H9 (cell line): ENCODE data around the gene KCNMB3. TPM values are rescaled to one million over a fixed set of nuclear protein-coding genes. Genes with fewer than 3 reads are reported as not detected.
"Not testable (repeated sequence)": the region's sequence is repeated elsewhere in the genome, so short reads cannot be mapped to it uniquely, and the experiment has no call there.

ENCODE experiments used
- DNase-seq: peaks from one replicate; pipeline ENCODE4 v3.0.0-alpha.2; 2017
- H2AFZ ChIP-seq: one replicate; pipeline ENCODE4 v1.6.1; 2013; ENCODE audit warnings: mild to moderate bottlenecking, low read length, control low read depth, moderate library complexity
- H2AK5ac ChIP-seq: 2 replicates; pipeline ENCODE4 v1.6.1; 2013; ENCODE audit warnings: low read length, control low read depth, mixed read lengths; ENCODE audit not compliant: insufficient read length
- H2BK120ac ChIP-seq: one replicate; pipeline ENCODE4 v1.6.1; 2013; ENCODE audit warnings: low read depth, mild to moderate bottlenecking, low read length, control low read depth, inconsistent platforms; ENCODE audit not compliant: poor library complexity, severe bottlenecking
- H2BK12ac ChIP-seq: 2 replicates; pipeline ENCODE4 v1.6.1; 2013; ENCODE audit warnings: low read length, control low read depth, mixed read lengths, low read depth; ENCODE audit not compliant: insufficient read length
- H2BK15ac ChIP-seq: 2 replicates; pipeline ENCODE4 v1.6.1; 2013; ENCODE audit warnings: low read depth, low read length, control low read depth
- H2BK20ac ChIP-seq: one replicate; pipeline ENCODE4 v1.6.1; 2013; ENCODE audit warnings: low read depth, mild to moderate bottlenecking, low read length, control low read depth, inconsistent platforms; ENCODE audit not compliant: poor library complexity, severe bottlenecking
- H2BK5ac ChIP-seq: 2 replicates; pipeline ENCODE4 v1.6.1; 2013; ENCODE audit warnings: low read length, control low read depth, mixed read lengths; ENCODE audit not compliant: insufficient read length
- H3K14ac ChIP-seq: 2 replicates; pipeline ENCODE4 v1.6.1; 2013; ENCODE audit warnings: low read length, control low read depth; ENCODE audit not compliant: insufficient read depth
- H3K18ac ChIP-seq: 2 replicates; pipeline ENCODE4 v1.6.1; 2013; ENCODE audit warnings: low read depth, mild to moderate bottlenecking, mixed read lengths, low read length, control low read depth; ENCODE audit not compliant: insufficient read length
- H3K23ac ChIP-seq: 2 replicates; pipeline ENCODE4 v1.6.1; 2013; ENCODE audit warnings: low read length, control low read depth, mixed read lengths, low read depth; ENCODE audit not compliant: insufficient read length
- H3K23me2 ChIP-seq: 2 replicates; pipeline ENCODE4 v1.6.1; 2013; ENCODE audit warnings: low read depth, mild to moderate bottlenecking, mixed read lengths, low read length, control low read depth; ENCODE audit not compliant: insufficient read length, poor library complexity, severe bottlenecking
- H3K27ac ChIP-seq: 2 replicates; pipeline ENCODE4 v1.5.1; 2013; ENCODE audit warnings: low read length, control low read depth, mixed read lengths, low read depth; ENCODE audit not compliant: insufficient read length
- H3K27me3 ChIP-seq: 2 replicates; pipeline ENCODE4 v1.6.1; 2013; ENCODE audit warnings: low read length, control low read depth, inconsistent platforms; ENCODE audit not compliant: insufficient read depth
- H3K4ac ChIP-seq: 2 replicates; pipeline ENCODE4 v1.6.1; 2013; ENCODE audit warnings: low read depth, mild to moderate bottlenecking, control low read depth, inconsistent platforms, low read length, moderate library complexity
- H3K4me1 ChIP-seq: 2 replicates; pipeline ENCODE4 v1.6.1; 2013; ENCODE audit warnings: low read length, control low read depth, inconsistent platforms; ENCODE audit not compliant: insufficient read depth
- H3K4me2 ChIP-seq: 2 replicates; pipeline ENCODE4 v1.6.1; 2013; ENCODE audit warnings: low read length, control low read depth, mixed read lengths; ENCODE audit not compliant: insufficient read length, insufficient read depth
- H3K56ac ChIP-seq: 2 replicates; pipeline ENCODE4 v1.6.1; 2013; ENCODE audit warnings: low read depth, mild to moderate bottlenecking, mixed read lengths, low read length, control low read depth; ENCODE audit not compliant: insufficient read length
- H3K79me1 ChIP-seq: 2 replicates; pipeline ENCODE4 v1.6.1; 2013; ENCODE audit warnings: low read depth, mild to moderate bottlenecking, moderate library complexity, low read length, control low read depth, inconsistent platforms; ENCODE audit not compliant: insufficient read depth, poor library complexity, severe bottlenecking
- H3K79me2 ChIP-seq: 2 replicates; pipeline ENCODE4 v1.6.1; 2013; ENCODE audit warnings: low read length, control low read depth, inconsistent platforms; ENCODE audit not compliant: insufficient read depth
- H3K9ac ChIP-seq: 2 replicates; pipeline ENCODE4 v1.6.1; 2013; ENCODE audit warnings: low read length, control low read depth, mixed read lengths; ENCODE audit not compliant: insufficient read length; ENCODE audit errors: extremely low read depth
- H3K9me3 ChIP-seq: one replicate; pipeline ENCODE4 v1.6.1; 2013; ENCODE audit warnings: low read depth, low read length, inconsistent platforms; ENCODE audit not compliant: control insufficient read depth
- H3T11ph ChIP-seq: one replicate; pipeline ENCODE4 v1.6.1; 2013; ENCODE audit warnings: mild to moderate bottlenecking, low read length, control low read depth, inconsistent platforms
- H4K20me1 ChIP-seq: one replicate; pipeline ENCODE4 v1.6.1; 2013; ENCODE audit not compliant: control insufficient read depth, insufficient read length, insufficient read depth
- H4K5ac ChIP-seq: 2 replicates; pipeline ENCODE4 v1.6.1; 2013; ENCODE audit warnings: low read depth, mild to moderate bottlenecking, mixed read lengths, low read length, control low read depth; ENCODE audit not compliant: insufficient read length
- H4K8ac ChIP-seq: replicated peaks from 2 replicates; pipeline ENCODE4 v1.6.1; 2013; ENCODE audit warnings: low read length, control low read depth, mixed read lengths, low read depth; ENCODE audit not compliant: insufficient read length
- H4K91ac ChIP-seq: 2 replicates; pipeline ENCODE4 v1.6.1; 2013; ENCODE audit warnings: low read depth, mild to moderate bottlenecking, moderate library complexity, mixed read lengths, low read length, control low read depth; ENCODE audit not compliant: insufficient read length
- H3K27ac Mint-ChIP-seq, 3 experiments: 2 replicates in 2 of 3; 3 replicates in 1 of 3; pipeline ENCODE4 v1.8.0; 2020 to 2021; ENCODE audit warnings: mixed read lengths in 3 of 3, mild to moderate bottlenecking in 1 of 3, moderate library complexity in 1 of 3
- H3K27me3 Mint-ChIP-seq: 2 replicates; pipeline ENCODE4 v1.8.0; 2021; ENCODE audit warnings: low read depth, mild to moderate bottlenecking, moderate library complexity, mixed read lengths
- H3K36me3 Mint-ChIP-seq, 3 experiments: 2 replicates in 2 of 3; 3 replicates in 1 of 3; pipeline ENCODE4 v1.8.0; 2020 to 2021; ENCODE audit warnings: low read depth in 3 of 3, mixed read lengths in 3 of 3; ENCODE audit not compliant: insufficient read depth in 1 of 3
- H3K4me1 Mint-ChIP-seq, 2 experiments: 2 replicates each; pipeline ENCODE4 v1.8.0; 2020; ENCODE audit warnings: mixed read lengths in 2 of 2
- H3K4me3 Mint-ChIP-seq, 2 experiments: 2 replicates in 1 of 2; 3 replicates in 1 of 2; pipeline ENCODE4 v1.8.0; 2020 to 2021; ENCODE audit warnings: mild to moderate bottlenecking in 2 of 2, mixed read lengths in 2 of 2, moderate library complexity in 1 of 2
- H3K9me3 Mint-ChIP-seq, 2 experiments: 2 replicates in 1 of 2; 3 replicates in 1 of 2; pipeline ENCODE4 v1.8.0; 2020; ENCODE audit warnings: mild to moderate bottlenecking in 2 of 2, mixed read lengths in 2 of 2, moderate library complexity in 1 of 2
- CTCF ChIP-seq: fragments of 200-600 bp; sonication (generic); conservative IDR thresholded peaks from 3 replicates; pipeline ENCODE4 v1.8.0; 2021; ENCODE audit warnings: antibody characterized with exemption, mild to moderate bottlenecking
- WGBS: extraction: QIAGEN DNeasy Blood & Tissue Kit; methylation state at CpG from one replicate; pipeline ENCODE4 v1.1.7; 2013; ENCODE audit warnings: missing lambda C conversion rate, low lambda C conversion rate, mixed read lengths; ENCODE audit not compliant: insufficient read length; ENCODE audit errors: extremely low coverage; 5-methylcytosine and 5-hydroxymethylcytosine counted together
- total RNA-seq: library from RNA; stranded (reverse); gene quantifications from 2 replicates; pipeline ENCODE4 v1.2.1, GENCODE V29; 2021

The KCNMB3 gene
- total RNA-seq, 1 experiment from 2014 or later: 1.6 TPM

- no peak overlapping the region for H2BK5ac ChIP-seq
- no peak overlapping the region for H3K4me2 ChIP-seq
- H3K14ac ChIP-seq: no peak overlapping the region
- H3K27me3 ChIP-seq: no peaks in the 10 kb centered on the region
- Mint-ChIP-seq H3K4me1 (peaks cover 0 to 2% of the 10 kb centered on the region in 2 experiments; a peak in 1 of 4 replicates), H3K27ac (no peak overlapping the region), H3K27me3 (peaks cover 30% of the 10 kb centered on the region), H3K9me3 (peaks cover 8 to 20% of the 10 kb centered on the region in 2 experiments; a peak in 4 of 5 replicates), H3K4me3 (no peak overlapping the region), H3K36me3 (peaks cover 7 to 27% (median 24%) of the 10 kb centered on the region in 3 experiments; a peak in 6 of 7 replicates)
- no peak overlapping the region for H3K23ac ChIP-seq
- H4K5ac ChIP-seq: no peak overlapping the region
- H4K8ac ChIP-seq: no peak overlapping the region
- no peak overlapping the region for H3K56ac ChIP-seq
- H3K18ac ChIP-seq: no peak overlapping the region
- DNase-seq: no peak
- no peak overlapping the region for H2BK20ac ChIP-seq
- H2BK12ac ChIP-seq: no peak overlapping the region
- H3K27ac ChIP-seq: no peak overlapping the region
- WGBS: no CpG with 5 or more reads among the region's 5 CpGs
- H3T11ph ChIP-seq: no peak overlapping the region
- H4K91ac ChIP-seq: no peak overlapping the region
- H2BK120ac ChIP-seq: no peak overlapping the region
- no peak for TF ChIP-seq CTCF
- H3K4me1 ChIP-seq: no peaks in the 10 kb centered on the region
- no peaks in the 10 kb centered on the region for H3K9me3 ChIP-seq
- H3K79me2 ChIP-seq: no peaks in the 10 kb centered on the region
- H2AFZ ChIP-seq: no peak overlapping the region
- H3K9ac ChIP-seq: no peak overlapping the region
- no peaks in the 10 kb centered on the region for H3K79me1 ChIP-seq
- H3K23me2 ChIP-seq: peaks cover 4% of the 10 kb centered on the region
- no peak overlapping the region for H2AK5ac ChIP-seq
- no peaks in the 10 kb centered on the region for H4K20me1 ChIP-seq
- no peak overlapping the region for H3K4ac ChIP-seq
- no peak overlapping the region for H2BK15ac ChIP-seq
Measured at GRCh38 chr3:179258820-179259219, 7.9 kb upstream of the KCNMB3 start.

DNA sequence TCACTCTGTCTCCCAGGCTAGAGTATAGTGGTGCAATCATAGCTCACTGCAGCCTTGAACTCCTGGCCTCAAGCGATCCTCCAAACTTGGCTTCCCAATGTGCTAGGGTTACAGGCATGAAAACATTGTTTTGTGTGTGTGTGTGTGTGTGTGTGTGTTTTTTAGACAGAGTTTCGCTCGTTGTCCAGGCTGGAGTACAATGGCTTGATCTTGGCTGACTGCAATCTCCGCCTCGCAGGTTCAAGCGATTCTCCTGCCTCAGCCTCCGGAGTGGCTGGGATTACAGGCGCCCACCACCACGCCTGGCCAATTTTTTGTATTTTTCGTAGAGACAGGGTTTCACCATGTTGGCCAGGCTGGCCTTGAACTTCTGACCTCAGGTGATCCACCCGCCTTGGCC is 6.8 kb upstream of the KCNMB3 start:
- not testable (repeated sequence) for DNase-seq, H4K20me1 ChIP-seq, H2BK5ac ChIP-seq, H2AK5ac ChIP-seq, H3T11ph ChIP-seq, H2BK120ac ChIP-seq, H3K4ac ChIP-seq, H3K79me2 ChIP-seq, H3K4me3 Mint-ChIP-seq, H3K79me1 ChIP-seq, H4K91ac ChIP-seq, H3K4me2 ChIP-seq, H2BK20ac ChIP-seq, H3K27ac ChIP-seq, H2AFZ ChIP-seq, H3K27me3 ChIP-seq, H3K23ac ChIP-seq, H3K56ac ChIP-seq, H3K14ac ChIP-seq, H3K9ac ChIP-seq, H3K18ac ChIP-seq, H3K27ac Mint-ChIP-seq, H3K23me2 ChIP-seq, H2BK12ac ChIP-seq, H4K8ac ChIP-seq, H4K5ac ChIP-seq, H3K4me1 Mint-ChIP-seq, H3K9me3 ChIP-seq, H3K4me1 ChIP-seq, H2BK15ac ChIP-seq
- peaks cover 8 to 20% of the 10 kb centered on the region in 2 experiments; a peak in 4 of 5 replicates for H3K9me3 Mint-ChIP-seq
- no CpG with 5 or more reads among the region's 11 CpGs for WGBS
- peaks cover 7 to 27% (median 24%) of the 10 kb centered on the region in 3 experiments; a peak in 6 of 7 replicates for H3K36me3 Mint-ChIP-seq
- H3K27me3 Mint-ChIP-seq: peaks cover 29% of the 10 kb centered on the region
